Measurements from ENCODE around the gene GNE.
A peak's percentile ranks its signal among the peaks of the same experiment; 100 is the strongest.
"Not testable (repeated sequence)": the region's sequence is repeated elsewhere in the genome, so short reads cannot be mapped to it uniquely, and the experiment has no call there.

Gene GNE

GRCh38 chr9:36258208-36258995 is at the start of gene GNE:
TSS of gene GNE (minus strand) at chr9:36258448. CDS start at chr9:36249355, 9,093 bp downstream.
- DNase-seq, result peak; percentile 97 to 99 (median 99)

GRCh38 chr9:36306471-36307306 is 48.4 kb upstream of the GNE start:
- no peak for DNase-seq

- DNase-seq, result not testable (repeated sequence)
Observed at GRCh38 chr9:36304366-36304765, 46.1 kb upstream of the GNE start.

- DNase-seq, result no peak
Observed at GRCh38 chr9:36301227-36301626, 43.0 kb upstream of the GNE start.

- DNase-seq, result no peak
Observed at GRCh38 chr9:36298566-36298965, 40.3 kb upstream of the GNE start.

GRCh38 chr9:36297798-36298197 is 39.5 kb upstream of the GNE start:
- DNase-seq, result no peak

GRCh38 chr9:36294996-36295395 is 36.7 kb upstream of the GNE start:
- DNase-seq, result not testable (repeated sequence)

GRCh38 chr9:36293918-36294317 is 35.7 kb upstream of the GNE start:
- DNase-seq, result no peak

- DNase-seq, result no peak
Observed at GRCh38 chr9:36293171-36293570, 34.9 kb upstream of the GNE start.

GRCh38 chr9:36292641-36293040 is 34.4 kb upstream of the GNE start:
- no peak for DNase-seq

- DNase-seq, result no peak
Observed at GRCh38 chr9:36290996-36291395, 32.7 kb upstream of the GNE start.

- DNase-seq, result no peak
Observed at GRCh38 chr9:36289836-36290435, 31.7 kb upstream of the GNE start.

- DNase-seq, result no peak
Observed at GRCh38 chr9:36288070-36288469, 29.8 kb upstream of the GNE start.

- DNase-seq, result no peak
Observed at GRCh38 chr9:36286388-36286787, 28.1 kb upstream of the GNE start.

GRCh38 chr9:36284226-36284625 is 26.0 kb upstream of the GNE start:
- DNase-seq, result no peak

- DNase-seq, result no peak
Observed at GRCh38 chr9:36282275-36282674, 24.0 kb upstream of the GNE start.

- DNase-seq, result no peak
Observed at GRCh38 chr9:36280989-36281388, 22.7 kb upstream of the GNE start.

- DNase-seq, result no peak
Observed at GRCh38 chr9:36278243-36278642, 20.0 kb upstream of the GNE start.

GRCh38 chr9:36276781-36277181 is 18.5 kb upstream of the GNE start:
- DNase-seq, result peak in 1 of 3 donors; percentile 36

GRCh38 chr9:36276254-36276653 is 18.0 kb upstream of the GNE start:
- no peak for DNase-seq

- no peak for DNase-seq
Observed at GRCh38 chr9:36275060-36275459, 16.8 kb upstream of the GNE start.

GRCh38 chr9:36273354-36273753 is 15.1 kb upstream of the GNE start:
- DNase-seq, result not testable (repeated sequence)

- DNase-seq, result no peak
Observed at GRCh38 chr9:36268007-36268427, 9.8 kb upstream of the GNE start.

GRCh38 chr9:36264896-36265295 is 6.6 kb upstream of the GNE start:
- DNase-seq, result no peak

All from suppressor macrophage treated with lipopolysaccharide for 1 hour (primary cell).